HG02943 (cell line): ENCODE measurements around the gene SUN1.
A peak's percentile ranks its signal among the peaks of the same experiment; 100 is the strongest.
"Not testable (repeated sequence)": the region's sequence is repeated elsewhere in the genome, so short reads cannot be mapped to it uniquely, and the experiment has no call there.

Experiments
- ATAC-seq: cut with Tn5 transposase; IDR thresholded peaks from one replicate; pipeline ENCODE4 v1.9.1; 2021; ENCODE audit warnings: mild to moderate bottlenecking, low read depth, moderate library complexity; ENCODE audit not compliant: unreplicated experiment

Gene SUN1

GRCh38 chr7:802500-803242, 29.6 kb upstream of the SUN1 start:
- no peak for ATAC-seq

DNA sequence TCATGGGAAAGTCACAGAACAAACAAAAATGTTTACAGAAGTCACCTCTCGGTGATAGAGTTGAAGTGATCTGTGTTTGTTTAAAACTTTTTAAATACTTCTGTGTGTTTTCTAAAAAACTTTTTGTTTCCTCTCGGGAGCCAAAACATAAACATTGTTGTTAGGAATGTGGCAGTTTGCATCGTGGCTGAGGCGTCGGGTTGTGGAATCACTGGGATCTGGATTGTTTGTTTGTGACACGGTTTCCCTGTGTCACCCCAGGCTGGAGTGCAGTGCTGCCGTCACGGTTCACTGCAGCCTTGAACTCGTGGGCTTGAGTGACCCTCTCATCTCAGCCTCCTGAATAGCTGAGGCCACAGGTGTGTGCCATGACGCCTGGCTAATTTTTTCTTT, 29.0 kb upstream of the SUN1 start:
- ATAC-seq = no peak

DNA sequence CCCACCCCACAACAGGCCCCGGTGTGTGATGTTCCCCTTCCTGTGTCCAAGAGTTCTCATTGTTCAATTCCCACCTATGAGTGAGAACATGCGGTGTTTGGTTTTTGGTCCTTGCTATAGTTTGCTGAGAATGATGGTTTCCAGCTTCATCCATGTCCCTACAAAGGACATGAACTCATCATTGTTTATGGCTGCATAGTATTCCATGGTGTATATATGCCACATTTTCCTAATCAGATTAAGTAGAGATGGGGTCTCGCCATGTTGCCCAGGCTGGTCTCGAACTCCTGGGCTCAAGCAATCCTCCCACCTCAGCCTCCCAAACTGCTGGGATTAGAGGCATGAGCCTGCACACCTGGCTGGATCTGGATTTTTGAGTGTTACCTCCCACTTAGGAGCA, 28.5 kb upstream of the SUN1 start:
- not testable (repeated sequence) for ATAC-seq

DNA sequence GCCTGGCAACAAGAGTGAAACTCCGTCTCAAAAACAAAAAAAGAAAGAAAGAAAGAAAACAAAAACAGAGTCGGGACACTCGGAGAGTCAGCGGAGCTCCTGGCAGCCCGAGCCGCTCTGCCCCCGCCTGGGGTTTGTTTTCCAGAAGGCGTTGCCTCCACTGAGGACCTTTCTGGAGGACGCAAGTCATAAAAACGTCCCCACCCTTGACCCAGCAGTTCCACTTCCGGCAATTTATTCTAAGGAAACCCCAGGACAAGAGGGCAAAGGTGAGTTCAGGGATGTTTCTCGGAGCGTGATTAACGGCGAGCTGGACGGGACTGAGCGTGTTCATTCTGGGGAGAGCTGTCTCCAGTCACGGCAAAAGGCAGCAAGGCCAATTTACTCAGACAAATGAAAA, 27.0 kb upstream of the SUN1 start:
- no peak for ATAC-seq

- ATAC-seq = no peak
Measured at GRCh38 chr7:815284-816216, 16.7 kb upstream of the SUN1 start.

DNA sequence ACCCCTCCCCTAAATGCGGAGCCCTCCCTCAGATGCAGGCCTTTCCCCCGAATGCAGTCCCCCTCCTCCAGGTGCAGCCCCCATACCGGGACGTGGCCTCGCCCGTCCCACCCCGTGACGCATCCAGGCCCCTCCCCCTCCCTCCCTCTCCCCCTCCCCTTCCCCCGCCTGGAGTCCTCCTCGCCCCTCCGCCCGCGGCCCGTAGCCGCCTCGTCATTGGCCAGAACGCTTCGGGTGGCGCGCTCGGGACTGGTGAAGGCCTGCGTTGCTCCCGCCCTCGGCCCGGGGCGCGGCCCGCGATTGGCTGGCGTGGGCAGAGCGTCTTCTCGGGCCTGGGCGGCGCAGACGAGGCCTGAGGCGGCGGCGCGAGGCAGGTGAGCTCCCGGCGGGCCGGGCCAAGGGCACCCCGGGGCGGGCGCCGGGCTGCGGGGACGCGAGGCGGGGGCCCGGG, 16.0 kb upstream of the SUN1 start:
- peak; percentile 80 for ATAC-seq

GRCh38 chr7:816751-817671, 15.3 kb upstream of the SUN1 start:
- ATAC-seq = peak; percentile 9

- ATAC-seq = no peak
Measured at GRCh38 chr7:818031-818699, 14.1 kb upstream of the SUN1 start.

DNA sequence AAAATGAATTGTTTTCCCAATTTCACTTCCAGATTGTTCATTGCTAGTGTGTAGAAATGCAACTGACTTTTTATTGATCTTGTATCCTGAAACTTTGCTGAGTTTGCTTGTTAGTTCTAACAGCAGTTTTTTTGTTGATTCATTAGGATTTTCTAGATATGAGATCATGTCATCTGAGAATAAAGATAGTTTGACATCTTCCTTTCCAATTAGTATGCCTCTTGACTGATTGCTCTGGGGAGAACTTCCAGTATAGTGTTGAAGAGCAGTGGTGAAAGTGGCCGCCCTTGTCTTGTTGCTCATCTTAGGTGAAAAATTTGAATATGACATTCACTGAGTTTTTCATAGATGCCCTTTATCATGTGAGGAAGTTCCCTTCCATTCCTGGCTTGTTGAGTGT, 11.9 kb upstream of the SUN1 start:
- no peak for ATAC-seq

GRCh38 chr7:821688-822087, 10.6 kb upstream of the SUN1 start:
- no peak for ATAC-seq

GRCh38 chr7:822692-823276, 9.5 kb upstream of the SUN1 start:
- no peak for ATAC-seq

DNA sequence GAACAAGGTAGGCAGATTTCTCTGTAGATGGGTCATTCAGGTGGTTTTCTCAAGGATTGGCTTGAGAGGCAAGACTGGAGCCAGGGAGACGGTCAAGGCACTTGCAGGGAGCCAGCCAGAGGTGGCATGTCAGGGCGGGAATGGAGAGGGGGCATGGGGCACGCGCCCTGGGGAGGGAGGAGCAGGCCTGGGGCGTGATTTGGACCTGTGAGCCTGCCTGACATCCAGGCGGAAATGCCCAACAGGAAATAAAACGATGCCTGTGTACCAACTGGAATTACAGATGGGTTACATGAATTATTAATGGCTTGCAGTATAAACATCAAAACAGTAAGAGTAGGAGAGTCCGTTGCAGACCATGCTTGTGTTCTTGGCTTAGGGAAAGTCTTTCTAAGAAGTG, 8.6 kb upstream of the SUN1 start:
- ATAC-seq = no peak

DNA sequence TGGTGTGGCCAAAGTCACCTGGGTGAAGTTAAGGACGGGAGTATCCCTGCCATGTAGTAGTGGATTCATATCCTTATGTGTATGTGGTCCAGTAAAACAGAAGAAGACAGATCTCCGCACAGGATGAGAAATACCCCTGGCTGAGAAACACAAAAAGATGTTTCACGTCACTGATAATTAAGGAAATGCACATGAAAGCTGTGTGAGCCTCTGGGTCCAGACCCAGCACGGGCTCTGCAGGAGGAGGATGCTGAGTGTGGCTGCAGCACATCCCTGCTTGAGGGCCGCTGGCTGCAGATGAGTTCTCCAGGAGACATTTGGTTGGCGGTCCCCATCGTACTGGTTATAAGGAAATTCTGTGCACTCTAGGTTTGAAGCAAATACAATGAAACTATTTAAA, 8.2 kb upstream of the SUN1 start:
- no peak for ATAC-seq

- ATAC-seq = no peak
Measured at GRCh38 chr7:824664-825063, 7.6 kb upstream of the SUN1 start.

DNA sequence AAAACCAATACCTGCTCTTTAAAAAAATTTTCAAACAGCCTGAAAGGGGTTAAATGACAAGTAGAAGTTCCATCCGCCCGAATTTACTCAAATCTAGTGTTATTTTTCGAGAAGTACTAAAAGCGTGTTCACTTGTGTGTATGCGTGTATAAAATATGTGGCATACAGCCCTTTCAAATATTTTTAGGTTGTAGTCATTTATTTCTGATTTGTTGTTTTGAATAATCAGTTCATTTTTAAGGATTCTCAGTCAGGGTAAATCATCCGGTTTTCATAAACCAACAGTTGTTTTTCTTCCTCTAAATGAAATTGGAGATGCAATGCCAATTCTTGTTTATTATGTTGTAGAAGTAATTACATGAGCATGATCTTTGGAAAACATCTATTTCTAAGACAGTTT, 6.9 kb upstream of the SUN1 start:
- no peak for ATAC-seq

DNA sequence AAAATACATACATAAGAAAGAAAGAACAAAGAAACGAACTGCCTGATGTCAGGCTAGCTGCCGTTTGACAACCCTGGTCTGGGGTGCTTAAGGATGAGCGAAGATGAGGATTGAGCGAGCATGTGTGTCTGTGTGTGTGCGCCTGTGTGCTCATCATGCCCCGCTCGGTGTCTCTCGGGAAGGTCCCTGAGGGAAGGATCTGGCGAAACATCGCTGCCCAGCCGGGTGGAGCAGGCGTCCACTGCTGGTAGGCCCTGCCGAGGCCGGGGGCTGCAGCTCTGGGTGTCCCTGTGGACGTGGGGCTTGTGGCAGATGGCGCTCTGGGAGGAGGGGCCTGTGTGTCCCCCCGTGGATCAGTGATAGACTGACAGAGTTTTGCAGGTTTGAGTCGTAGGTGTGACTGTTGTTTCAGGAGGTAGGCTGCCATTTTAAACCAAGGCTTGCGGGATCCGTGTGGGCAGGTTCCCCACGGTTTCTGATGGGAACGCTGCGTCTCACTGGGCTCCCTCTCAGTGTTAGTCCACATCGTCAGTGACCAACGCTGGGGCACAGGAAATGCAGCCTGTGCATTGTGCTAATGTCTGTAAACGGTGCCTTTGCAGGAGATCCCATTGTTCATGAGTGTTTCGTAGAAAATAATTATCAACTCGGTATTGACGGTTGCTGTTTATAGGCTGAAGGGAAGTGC, 5.9 kb upstream of the SUN1 start:
- ATAC-seq = no peak

- ATAC-seq = no peak
Measured at GRCh38 chr7:828793-829561, 3.3 kb upstream of the SUN1 start.

DNA sequence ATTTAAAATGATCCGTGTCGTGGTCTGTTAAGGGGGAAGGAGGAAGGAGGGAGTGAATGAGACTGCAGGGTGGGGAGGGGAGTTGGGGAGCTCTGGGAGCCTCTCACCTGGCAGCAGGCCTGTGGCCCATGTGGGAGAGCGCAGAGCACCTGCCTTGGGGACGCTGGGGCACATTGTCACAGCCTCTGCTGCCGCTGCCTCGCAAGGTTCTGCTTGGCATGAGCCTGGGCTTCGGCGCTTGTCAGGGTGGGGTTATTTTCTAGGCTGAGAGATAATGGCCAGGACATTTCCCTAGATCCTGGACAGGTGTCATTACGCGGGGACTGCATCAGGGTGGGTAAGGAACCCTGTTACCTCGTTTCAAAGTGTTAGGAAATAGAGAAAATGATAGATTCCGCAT, 2.2 kb upstream of the SUN1 start:
- no peak for ATAC-seq
